GM06990 (cell line): Measurements from ENCODE around the gene RNF144A.
"Not testable (repeated sequence)": the region's sequence is repeated elsewhere in the genome, so short reads cannot be mapped to it uniquely, and the experiment has no call there.

Experiments
- DNase-seq: peaks from one replicate; pipeline ENCODE4 v3.0.0-alpha.2; 2011; ENCODE audit not compliant: insufficient read length; ENCODE audit errors: extremely low read depth
- H3K27me3 ChIP-seq: replicated peaks from 2 replicates; pipeline ENCODE4 v1.6.0; 2011; ENCODE audit warnings: low read length; ENCODE audit not compliant: control insufficient read depth, insufficient read depth
- H3K36me3 ChIP-seq: 2 replicates; pipeline ENCODE4 v1.5.1; 2011; ENCODE audit warnings: low read length; ENCODE audit not compliant: control insufficient read depth, insufficient read depth
- H3K4me3 ChIP-seq: replicated peaks from 2 replicates; pipeline ENCODE4 v1.5.1; 2011; ENCODE audit warnings: low read depth, mild to moderate bottlenecking, control low read depth, low read length
- CTCF ChIP-seq: IDR thresholded peaks from 2 replicates; pipeline ENCODE4 v1.5.1; 2011; ENCODE audit warnings: low read length, control low read depth, mild to moderate bottlenecking, inconsistent platforms; ENCODE audit not compliant: insufficient read depth, poor library complexity, severe bottlenecking

RNF144A gene

GRCh38 chr2:6893876-6894482 is 23.2 kb upstream of the RNF144A start:
- no peak for DNase-seq
- H3K4me3 ChIP-seq: no peak overlapping the region
- no peak for TF ChIP-seq CTCF
- no peaks in the 10 kb centered on the region for H3K27me3 ChIP-seq
- no peaks in the 10 kb centered on the region for H3K36me3 ChIP-seq

GRCh38 chr2:6896930-6897759 is 20.1 kb upstream of the RNF144A start:
- DNase-seq: no peak
- H3K4me3 ChIP-seq: no peak overlapping the region
- H3K36me3 ChIP-seq: no peaks in the 10 kb centered on the region
- no peaks in the 10 kb centered on the region for H3K27me3 ChIP-seq
- TF ChIP-seq CTCF: peak; percentile 58

GRCh38 chr2:6902581-6902980 is 14.6 kb upstream of the RNF144A start:
- not testable (repeated sequence) for H3K4me3 ChIP-seq, H3K27me3 ChIP-seq, H3K36me3 ChIP-seq, DNase-seq

- no peak for DNase-seq
- no peak for TF ChIP-seq CTCF
Measured at GRCh38 chr2:6905668-6906067, 11.5 kb upstream of the RNF144A start.

GRCh38 chr2:6906165-6906741 is 11.0 kb upstream of the RNF144A start:
- Histone ChIP-seq H3K36me3 (no peaks in the 10 kb centered on the region), H3K27me3 (no peaks in the 10 kb centered on the region), H3K4me3 (no peak overlapping the region)
- DNase-seq: no peak
- no peak for TF ChIP-seq CTCF

More at GRCh38 chr2:6905668-6906067, 11.5 kb upstream of the RNF144A start:
- Histone ChIP-seq H3K27me3 (no peaks in the 10 kb centered on the region), H3K4me3 (no peak overlapping the region), H3K36me3 (no peaks in the 10 kb centered on the region)

GRCh38 chr2:6908291-6908690 is 8.9 kb upstream of the RNF144A start:
- Histone ChIP-seq H3K4me3 (no peak overlapping the region), H3K36me3 (no peaks in the 10 kb centered on the region), H3K27me3 (no peaks in the 10 kb centered on the region)
- no peak for TF ChIP-seq CTCF
- no peak for DNase-seq
